HG03064 (cell line): ENCODE measurements around the gene SIM1.

Source experiments
- ATAC-seq: cut with Tn5 transposase; IDR thresholded peaks from one replicate; pipeline ENCODE4 v1.9.1; 2021; ENCODE audit warnings: low read depth; ENCODE audit not compliant: unreplicated experiment

SIM1 gene

GRCh38 chr6:100432136-100432535 lies 32.6 kb downstream of the SIM1 start:
- no peak for ATAC-seq

DNA sequence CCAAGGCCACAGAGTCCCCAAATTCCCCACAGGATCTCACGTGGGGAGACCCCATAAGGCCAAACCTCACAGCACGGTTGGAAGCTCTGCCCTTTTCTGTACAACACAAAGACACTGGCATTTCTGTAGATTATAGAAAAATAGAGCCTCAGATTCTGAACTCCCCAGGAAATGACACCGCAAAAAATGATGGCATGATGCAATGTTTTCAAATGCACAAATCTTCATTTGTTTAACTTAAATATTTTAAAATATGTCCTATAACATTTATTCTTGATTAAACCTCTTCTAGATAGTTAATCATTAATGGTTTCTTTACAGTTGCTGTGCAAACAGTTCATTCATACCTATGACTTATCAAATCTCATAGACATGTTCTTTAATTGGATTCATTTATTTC lies 33.8 kb downstream of the SIM1 start:
- ATAC-seq = no peak

DNA sequence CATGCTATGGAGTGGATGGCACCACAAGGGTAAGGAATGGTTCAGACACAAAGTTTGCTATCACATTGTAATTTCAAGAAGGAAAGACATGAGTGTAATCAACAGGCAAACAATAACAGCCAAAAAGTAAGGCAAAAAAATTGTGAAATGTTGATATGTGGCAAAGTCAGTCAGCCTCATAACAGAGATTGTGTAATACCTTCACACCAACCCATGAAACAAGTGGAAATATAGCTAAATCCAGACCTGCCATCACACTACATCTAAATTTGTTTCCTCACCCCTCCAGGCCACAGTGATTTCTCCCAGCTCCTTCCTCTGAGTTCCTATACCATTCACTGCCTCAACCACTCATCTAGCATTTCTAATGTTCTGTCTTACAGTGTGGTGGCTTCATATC lies 37.3 kb downstream of the SIM1 start:
- no peak for ATAC-seq

DNA sequence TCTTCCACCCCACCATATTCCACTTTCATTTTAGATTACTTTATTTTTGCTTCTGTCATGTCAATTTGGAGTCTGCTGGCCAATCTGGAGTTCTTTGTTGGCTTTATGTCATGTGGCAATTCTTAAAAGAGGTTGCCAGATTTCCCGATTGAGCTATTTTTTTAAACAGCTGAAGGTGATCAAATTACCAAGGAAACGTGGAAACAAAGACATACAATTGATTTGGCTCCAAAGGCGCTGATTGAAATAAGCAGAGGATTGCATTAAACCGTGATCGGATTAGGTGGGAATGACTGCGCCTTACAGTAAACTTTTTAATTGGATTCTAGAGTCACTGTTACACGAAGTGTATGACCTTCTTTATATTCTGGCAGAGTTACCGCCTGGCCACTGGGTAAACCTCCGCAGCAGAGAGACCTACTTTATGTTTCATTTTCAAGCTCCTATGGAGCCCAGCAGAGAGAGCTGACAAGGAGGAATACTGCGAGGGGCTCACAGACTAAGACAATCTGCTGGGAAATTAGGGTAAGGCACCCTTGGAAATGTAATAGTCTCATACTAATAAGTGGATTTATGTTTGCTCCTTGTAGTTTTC lies 37.9 kb downstream of the SIM1 start:
- no peak for ATAC-seq

GRCh38 chr6:100426241-100426640 lies 38.5 kb downstream of the SIM1 start:
- ATAC-seq = no peak

- ATAC-seq = no peak
Observed at GRCh38 chr6:100420711-100421110, 44.0 kb downstream of the SIM1 start.

GRCh38 chr6:100417036-100417435 lies 47.7 kb downstream of the SIM1 start:
- no peak for ATAC-seq

GRCh38 chr6:100415768-100416167 lies 49.0 kb downstream of the SIM1 start:
- no peak for ATAC-seq

DNA sequence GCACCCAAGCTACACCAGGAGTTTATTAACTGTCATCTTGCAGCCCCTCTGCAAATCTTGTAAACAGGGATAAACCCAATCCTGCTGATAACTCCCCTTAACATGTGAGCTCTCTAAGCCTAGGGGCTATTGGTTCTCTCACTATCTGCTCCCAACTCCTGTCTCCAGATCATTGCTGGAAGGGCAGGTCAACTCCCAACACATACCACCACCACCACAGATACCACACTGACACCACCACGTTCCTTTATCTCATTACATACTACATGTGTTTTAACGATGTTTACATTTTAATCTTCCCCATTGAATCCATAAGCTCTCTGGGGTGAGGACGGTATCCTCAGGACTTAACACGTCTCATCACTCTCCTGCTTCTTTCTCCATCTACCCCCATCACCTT lies 51.8 kb downstream of the SIM1 start:
- ATAC-seq = no peak

GRCh38 chr6:100404051-100404450 lies 60.7 kb downstream of the SIM1 start:
- no peak for ATAC-seq

- no peak for ATAC-seq
Observed at GRCh38 chr6:100393493-100393892, 71.2 kb downstream of the SIM1 start.

GRCh38 chr6:100392423-100392822 lies 72.3 kb downstream of the SIM1 start:
- no peak for ATAC-seq

GRCh38 chr6:100388868-100389519 lies 75.7 kb downstream of the SIM1 start:
- ATAC-seq = no peak

GRCh38 chr6:100382767-100383195 lies 81.9 kb downstream of the SIM1 start:
- no peak for ATAC-seq

GRCh38 chr6:100382031-100382430 lies 82.7 kb downstream of the SIM1 start:
- ATAC-seq = no peak

DNA sequence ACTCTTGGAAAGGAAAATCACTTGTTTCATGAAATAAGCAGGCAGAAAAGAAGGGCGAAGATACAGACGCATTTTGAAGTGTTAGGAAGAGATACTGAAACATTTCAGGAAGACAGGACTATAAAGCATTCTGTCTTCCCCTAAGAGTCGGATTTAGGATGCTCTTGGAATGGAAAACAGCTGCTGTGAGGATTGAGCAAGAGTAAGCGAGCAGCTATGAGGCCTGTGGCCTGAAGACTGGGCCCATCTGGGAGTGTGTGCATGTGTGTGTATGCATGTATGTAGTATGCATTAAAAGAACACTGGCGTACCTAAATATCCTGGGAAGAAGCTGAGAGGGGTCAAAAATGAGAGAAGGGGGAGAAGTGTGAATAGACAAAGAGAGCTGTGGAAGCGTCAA lies 83.6 kb downstream of the SIM1 start:
- ATAC-seq = no peak

DNA sequence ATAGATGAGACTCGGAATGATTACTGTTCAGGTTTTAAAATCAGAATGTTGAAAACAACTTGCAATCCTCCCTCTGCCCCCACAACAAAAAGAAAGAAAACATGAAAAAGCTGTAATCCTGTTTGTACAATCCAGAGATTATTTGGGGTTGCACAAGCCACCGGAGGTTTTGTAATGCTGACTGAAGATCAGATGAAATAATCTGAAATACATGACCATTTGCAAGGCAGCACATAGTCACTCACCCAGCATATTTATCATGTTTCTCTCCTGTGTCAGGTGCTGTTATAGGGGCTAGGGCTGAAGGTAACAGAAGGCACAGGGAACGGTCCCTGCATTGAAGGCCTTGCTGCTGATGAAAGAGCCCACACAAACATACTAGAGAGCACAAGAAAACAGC lies 85.3 kb downstream of the SIM1 start:
- ATAC-seq = no peak

DNA sequence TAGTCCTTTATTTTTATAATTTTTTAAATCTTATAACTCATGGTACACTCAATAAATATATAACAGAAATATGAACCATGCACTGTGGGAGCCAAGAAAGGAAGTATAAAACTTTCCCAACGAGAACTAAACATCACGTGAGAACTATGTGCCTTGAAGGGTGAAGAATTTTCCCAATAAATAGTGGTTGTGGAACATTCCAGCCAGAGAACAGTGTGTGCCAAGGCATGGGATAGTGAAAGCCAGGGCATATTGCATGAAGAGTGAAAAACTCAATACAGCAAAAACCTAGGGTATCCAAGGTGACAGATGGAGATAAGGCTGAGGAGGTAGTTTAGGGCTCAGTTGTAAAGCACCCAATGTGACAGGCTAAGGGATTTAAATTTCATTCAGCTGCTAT lies 86.1 kb downstream of the SIM1 start:
- no peak for ATAC-seq

DNA sequence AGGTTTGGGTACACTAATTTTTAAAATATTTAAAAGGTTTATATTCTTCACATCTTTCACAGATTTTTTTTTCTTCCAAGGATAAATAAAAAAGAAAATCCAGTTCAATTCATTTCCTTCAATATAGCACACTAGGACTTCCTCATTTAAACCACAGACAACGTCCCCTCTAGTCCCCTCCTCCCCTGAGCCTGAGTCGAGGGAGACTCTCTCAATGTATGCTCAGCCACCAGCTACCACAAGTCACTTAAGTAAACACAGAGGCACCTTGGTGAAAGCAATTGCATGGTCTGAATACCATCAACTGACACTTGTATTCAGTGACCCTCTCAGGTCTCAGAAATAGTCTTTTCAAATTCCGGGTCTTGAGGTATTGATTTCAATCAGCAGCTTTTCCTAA lies 88.6 kb downstream of the SIM1 start:
- ATAC-seq = no peak

DNA sequence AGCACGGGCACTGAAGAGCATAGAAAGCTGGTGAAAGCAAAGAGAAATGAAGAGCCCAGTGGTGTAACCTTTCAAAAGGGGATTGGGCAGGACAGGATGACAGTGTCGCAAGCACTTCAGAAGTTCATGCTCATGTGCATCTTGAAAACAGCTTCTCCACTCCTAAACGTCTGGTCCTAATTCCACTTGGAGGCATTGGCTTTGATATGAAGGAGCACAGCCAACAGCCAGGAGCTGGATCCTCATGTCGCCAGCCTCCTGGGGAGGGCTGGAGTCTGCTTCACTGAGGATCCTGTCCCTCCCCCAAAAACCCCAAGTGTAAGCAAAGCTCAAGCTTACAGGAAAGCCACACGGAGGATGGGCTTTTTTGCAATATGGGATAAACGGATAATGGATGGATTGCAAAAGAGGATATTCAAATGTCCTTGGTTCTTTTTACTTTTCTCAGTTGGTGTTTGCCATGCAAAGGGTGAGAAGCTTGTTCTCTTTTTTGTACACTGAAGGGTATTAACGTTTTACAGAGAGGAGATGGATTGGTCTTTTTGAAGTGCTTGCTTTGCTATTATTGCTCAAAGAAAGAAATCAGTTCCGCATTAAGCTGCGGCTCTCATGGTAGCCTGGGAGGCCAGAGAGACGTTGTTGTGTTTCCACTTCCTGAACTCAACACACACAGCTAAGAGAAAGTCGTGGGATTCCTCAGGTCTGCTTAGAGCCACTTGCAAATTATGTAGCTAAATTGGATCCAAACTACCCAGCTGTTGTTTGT lies 92.2 kb downstream of the SIM1 start:
- no peak for ATAC-seq

DNA sequence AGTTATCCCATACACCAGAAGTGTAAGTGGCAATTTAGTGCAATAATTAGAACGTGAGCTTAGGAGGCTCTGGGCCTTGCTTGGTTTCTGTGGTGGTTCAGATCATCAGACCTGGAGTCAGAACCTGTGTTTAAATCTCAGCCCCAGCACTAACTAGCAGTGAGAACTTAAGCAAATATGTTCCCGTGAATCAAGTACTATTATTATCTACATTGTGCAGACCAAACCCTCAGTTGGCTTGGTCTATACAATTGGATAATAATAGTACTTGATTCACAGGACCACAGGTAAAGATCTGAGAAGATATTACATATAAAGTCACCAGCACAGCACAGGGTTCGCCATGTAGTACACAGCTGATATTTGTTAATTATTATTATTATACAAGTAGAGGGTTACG lies 93.1 kb downstream of the SIM1 start:
- ATAC-seq = no peak

GRCh38 chr6:100370265-100370664 lies 94.5 kb downstream of the SIM1 start:
- ATAC-seq = no peak
